ENCODE measurements around the gene RGL2.
A peak's percentile ranks its signal among the peaks of the same experiment; 100 is the strongest.
"Not testable (repeated sequence)": the region's sequence is repeated elsewhere in the genome, so short reads cannot be mapped to it uniquely, and the experiment has no call there.

RGL2 gene, protein sequence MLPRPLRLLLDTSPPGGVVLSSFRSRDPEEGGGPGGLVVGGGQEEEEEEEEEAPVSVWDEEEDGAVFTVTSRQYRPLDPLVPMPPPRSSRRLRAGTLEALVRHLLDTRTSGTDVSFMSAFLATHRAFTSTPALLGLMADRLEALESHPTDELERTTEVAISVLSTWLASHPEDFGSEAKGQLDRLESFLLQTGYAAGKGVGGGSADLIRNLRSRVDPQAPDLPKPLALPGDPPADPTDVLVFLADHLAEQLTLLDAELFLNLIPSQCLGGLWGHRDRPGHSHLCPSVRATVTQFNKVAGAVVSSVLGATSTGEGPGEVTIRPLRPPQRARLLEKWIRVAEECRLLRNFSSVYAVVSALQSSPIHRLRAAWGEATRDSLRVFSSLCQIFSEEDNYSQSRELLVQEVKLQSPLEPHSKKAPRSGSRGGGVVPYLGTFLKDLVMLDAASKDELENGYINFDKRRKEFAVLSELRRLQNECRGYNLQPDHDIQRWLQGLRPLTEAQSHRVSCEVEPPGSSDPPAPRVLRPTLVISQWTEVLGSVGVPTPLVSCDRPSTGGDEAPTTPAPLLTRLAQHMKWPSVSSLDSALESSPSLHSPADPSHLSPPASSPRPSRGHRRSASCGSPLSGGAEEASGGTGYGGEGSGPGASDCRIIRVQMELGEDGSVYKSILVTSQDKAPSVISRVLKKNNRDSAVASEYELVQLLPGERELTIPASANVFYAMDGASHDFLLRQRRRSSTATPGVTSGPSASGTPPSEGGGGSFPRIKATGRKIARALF

DNA sequence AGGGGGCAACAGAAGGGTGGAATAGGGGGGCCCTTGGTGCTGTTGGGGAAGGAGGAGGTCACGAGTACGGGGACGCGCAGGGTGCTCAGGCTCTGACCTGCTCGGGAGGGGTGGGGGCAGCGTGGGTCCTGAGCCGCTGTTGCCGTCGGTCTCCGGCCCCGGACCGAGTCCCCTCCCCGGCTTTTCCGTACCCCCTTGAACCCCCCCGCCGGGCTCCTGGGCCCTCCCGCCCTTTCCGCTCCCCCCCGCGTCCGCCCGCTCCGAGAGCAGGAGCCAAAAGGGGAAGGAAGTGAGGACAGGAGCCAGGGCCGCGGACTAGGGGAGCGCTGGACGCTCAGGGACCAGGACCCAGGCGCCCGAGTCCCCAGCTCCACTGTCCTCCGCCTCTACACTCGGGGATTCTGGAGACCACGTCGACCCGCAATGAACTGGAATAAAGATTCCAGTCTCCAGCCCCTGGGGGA is at the start of gene RGL2:
TSS of gene RGL2 (minus strand) at position 170 of the 464 bp plus-strand sequence. CDS start 332 bp downstream, outside the sequence.
- no peak for DNase-seq (ENCODE audit: low read depth)

- no peak for DNase-seq (ENCODE audit: low read depth)
Observed at GRCh38 chr6:33347816-33348215, 49.1 kb upstream of the RGL2 start.

DNA sequence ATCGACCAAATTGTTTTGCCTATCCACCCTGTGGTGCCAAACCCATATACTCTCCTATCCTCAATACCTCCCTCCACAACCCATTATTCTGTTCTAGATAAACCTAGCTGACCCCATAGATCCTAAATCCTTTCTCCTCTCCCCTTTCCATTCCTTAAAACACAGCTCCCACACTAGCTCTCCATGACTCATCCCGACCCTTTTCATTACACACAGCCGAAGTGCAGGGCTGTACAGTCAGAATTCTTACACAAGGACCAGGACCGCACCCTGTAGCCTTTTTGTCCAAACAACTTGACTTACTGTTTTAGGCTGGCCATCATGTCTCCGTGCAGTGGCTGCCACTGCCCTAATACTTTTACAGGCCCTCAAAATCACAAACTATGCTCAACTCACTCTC is 48.2 kb upstream of the RGL2 start:
- not testable (repeated sequence) for DNase-seq (ENCODE audit: low read depth)

DNA sequence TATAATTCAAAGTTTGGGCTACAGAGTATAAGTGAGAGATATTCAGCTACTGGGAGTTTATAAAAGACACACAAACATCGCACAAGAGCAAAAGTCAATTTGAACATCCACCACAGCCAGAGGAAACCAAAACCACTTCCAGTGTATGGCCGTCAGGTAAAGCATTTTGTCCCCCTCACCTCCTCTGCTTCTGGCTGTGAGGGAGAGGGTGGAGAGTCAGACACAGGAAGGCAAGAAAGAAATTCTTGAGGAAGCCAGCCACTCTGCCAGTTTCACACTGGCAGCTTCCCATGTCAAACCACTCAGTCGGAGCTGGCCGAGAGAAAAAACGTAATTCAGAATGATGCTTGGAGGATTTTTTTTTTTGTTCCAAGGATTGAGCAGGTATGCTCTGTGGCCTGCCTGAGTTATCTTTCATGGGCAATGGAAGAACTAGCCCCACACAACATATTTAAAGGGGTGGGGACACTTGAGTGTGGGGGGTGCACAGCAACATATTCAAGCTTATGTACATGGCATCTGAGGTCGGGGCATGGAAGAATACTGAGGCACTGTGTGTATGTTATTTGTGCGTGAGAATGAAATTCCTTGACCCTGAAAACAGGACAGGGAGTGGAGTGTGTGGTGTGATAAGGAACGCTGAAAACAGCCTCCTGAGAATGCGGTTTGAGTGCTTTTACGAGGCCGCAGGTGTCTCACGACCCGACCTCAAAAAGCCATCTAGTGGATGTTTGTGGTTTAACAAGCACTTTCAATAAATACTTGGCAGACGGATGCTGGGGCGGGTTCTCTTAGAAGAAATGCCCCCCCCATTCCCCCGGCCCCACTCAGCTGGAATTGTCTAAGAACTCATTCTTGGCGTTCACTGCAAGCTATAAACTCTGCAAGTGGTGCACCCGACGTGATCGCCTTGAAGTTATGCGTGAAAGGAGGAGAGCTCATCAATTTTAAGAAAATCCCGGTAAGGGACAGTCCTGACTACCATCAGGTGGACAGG is 46.3 kb upstream of the RGL2 start:
- peak; percentile 49 for DNase-seq (ENCODE audit: low read depth)

GRCh38 chr6:33343953-33344611 is 45.3 kb upstream of the RGL2 start:
- no peak for DNase-seq (ENCODE audit: low read depth)

DNA sequence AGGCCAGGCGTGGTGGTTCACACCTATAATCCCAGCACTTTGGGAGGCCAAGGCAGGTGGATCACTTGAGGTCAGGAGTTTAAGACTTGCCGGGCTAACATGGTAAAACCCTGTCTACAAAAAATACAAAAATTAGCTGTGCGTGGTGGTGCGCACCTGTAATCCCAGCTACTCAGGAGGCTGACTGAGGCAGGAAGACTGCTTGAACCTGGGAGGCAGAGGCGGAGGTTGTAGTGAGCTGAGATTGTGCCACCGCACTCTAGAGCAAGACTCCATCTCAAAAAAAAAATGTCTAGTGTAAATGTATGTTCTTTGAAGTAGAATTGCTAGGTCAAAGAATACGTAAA is 44.8 kb upstream of the RGL2 start:
- not testable (repeated sequence) for DNase-seq (ENCODE audit: low read depth)

- no peak for DNase-seq (ENCODE audit: low read depth)
Observed at GRCh38 chr6:33339193-33339592, 40.5 kb upstream of the RGL2 start.

DNA sequence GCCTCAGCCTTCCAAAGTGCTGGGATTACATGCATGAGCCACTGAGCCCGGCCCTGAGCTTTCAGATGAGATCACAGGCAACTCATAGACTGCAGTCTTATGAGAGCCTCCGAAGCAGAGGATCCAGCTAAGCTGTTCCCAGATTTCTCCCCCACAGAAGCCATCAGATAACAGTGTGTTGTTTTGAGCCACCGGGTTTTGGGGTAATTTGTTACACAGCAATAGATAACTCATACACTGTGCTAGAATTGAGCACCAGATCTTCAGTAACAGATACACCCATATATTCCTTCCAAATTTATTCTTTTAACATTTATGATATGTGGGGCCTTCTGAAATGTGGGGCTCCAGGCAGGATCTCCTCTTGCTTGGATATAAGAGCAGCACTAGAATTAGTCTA is 37.8 kb upstream of the RGL2 start:
- DNase-seq (ENCODE audit: low read depth): no peak

DNA sequence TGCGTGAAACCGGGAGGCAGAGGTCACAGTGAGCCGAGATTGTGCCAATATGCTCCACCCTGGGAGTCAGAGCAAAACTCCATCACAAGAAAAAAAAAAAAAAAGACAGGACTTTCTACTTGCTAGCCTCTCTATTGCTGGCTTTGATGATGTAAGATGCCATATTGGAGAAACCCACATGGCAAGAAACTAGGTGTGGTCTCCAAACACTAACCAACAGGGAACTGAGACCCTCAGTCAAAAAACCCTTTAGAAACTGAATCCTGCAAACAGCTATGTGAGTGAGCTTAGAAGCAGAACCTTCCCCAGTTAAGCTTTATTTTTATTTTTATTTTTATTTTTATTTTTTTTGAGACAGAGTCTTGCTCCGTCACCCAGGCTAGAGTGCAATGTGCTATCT is 37.2 kb upstream of the RGL2 start:
- no peak for DNase-seq (ENCODE audit: low read depth)

DNA sequence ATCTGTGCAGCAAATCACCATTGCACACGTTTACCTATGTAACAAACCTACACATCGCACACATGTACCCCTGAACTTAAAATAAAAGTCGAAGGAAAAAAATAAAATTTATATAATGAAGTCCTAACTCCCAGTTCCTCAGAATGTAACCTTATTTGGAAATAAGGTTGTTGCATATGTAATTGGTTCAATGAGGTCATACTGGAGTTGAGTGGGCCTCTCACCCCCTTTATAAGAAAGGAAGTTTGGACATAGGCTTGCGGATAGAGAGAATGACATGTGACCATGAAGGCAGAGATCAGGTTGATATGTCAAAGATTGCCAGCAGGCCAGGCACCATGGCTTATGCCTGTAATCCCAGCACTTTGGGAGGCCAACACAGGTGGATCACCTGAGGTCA is 34.9 kb upstream of the RGL2 start:
- no peak for DNase-seq (ENCODE audit: low read depth)

DNA sequence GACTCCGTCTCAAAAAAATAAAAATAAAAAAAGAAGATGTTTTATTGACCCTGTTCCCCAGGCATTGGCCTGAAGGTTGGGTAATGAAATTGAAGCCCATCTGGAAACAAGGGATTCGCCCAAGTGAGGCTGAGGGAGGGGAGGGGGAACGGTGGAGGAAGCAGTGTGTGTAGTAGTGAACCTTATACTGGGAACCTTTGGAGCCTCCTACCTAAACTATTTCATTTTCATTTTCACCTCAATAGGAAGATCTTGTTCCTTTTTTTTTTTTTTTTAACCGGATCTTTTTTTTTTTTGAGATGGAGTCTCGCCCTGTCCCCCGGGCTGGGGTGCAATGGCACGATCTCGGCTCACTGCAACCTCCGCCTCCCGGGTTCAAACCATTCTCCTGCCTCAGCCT is 32.0 kb upstream of the RGL2 start:
- DNase-seq (ENCODE audit: low read depth): no peak

DNA sequence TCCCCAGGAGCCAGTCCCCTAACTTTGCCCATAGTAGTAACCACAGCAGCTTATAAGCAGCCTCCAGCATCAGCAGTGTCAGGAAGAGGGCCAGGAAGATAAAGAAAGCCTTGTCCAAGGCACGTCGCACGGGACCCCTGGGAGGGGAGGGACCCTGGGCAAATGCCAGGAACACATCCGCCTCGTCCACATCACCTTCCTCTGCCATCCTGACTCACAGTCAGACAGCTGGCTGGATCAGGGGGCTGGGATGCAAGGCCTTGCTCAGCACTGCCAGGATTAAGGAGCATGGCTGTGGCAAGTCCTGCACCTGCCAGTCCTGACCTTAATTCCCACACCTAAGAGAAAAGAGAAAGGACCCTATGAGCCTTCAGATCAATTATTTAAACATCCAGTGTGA is 30.3 kb upstream of the RGL2 start:
- DNase-seq (ENCODE audit: low read depth): no peak

GRCh38 chr6:33324125-33324524 is 25.4 kb upstream of the RGL2 start:
- no peak for DNase-seq (ENCODE audit: low read depth)

GRCh38 chr6:33323623-33323948 is 24.8 kb upstream of the RGL2 start:
- DNase-seq (ENCODE audit: low read depth): no peak

DNA sequence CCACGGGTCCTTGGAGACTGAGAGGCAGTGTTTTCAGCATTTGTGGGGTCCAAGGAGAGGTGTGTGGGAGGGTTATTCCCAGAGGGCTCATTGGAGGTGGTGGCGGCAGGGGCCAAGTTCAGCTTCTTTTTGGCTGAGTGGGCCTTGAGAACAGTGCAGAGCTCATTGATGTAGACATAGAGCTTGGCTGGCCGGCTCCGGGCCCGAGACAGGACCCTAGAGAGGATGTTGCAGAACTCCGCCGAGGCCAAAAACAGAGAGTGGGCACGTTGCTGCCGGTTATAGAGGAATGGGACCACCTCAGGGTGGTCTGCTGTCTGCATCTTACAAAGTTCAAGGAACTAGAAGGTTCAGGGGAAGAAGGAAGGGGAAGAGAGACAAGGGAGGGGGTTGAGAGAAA is 22.5 kb upstream of the RGL2 start:
- DNase-seq (ENCODE audit: low read depth): no peak

GRCh38 chr6:33320315-33321181 is 21.8 kb upstream of the RGL2 start:
- DNase-seq (ENCODE audit: low read depth): no peak

DNA sequence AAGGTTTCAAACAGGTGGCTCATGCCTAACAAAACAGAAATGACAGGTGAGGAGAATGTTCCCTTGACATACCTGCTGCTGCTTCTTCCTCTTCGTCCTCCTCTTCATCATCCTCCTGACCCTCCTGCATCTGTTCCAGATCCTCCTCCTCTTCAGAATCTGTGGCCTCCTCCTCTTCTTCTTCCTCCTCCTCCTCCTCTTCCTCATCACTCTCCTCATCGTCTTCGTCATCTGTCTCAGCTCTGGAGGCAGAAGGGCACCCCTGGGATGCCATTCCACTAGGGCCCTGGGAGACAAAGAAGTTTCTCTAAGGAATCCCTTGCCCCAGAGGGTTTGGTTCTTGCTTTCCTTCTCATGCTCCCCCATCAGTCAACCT is 21.2 kb upstream of the RGL2 start:
- DNase-seq (ENCODE audit: low read depth): no peak

DNA sequence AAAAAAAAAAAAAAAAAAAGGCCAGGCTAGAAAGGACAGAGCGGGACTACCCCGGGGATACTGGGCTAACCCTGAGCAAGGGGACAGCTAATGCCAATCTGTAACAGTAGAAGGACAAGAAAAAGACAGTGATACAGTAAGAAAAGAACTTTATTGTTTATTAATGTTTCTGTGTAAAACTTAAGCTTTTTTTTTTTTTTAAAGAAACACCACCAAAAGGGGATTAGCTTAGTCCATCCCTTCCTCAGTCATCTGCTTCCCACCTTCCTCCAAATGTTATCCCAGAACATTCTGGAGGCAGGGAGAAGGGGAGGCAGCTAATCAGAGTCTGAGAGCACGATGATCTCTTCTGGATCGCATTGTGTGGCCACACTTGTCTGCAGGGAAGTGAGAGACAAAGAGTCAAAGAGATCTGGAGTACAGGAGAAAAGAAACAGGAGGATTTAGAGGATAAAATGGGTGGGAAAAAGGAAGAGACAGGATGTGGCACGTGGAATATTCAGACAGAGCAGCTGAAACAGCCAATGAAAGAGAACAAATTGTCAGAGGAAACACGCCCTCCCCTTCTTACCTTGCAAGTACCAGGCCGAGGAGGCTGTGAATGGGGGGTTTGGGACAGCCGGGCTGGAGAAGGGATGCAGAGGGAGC is 19.8 kb upstream of the RGL2 start:
- no peak for DNase-seq (ENCODE audit: low read depth)

GRCh38 chr6:33317669-33318425 is 19.1 kb upstream of the RGL2 start, which contains the start of gene ZBTB22:
ZBTB22 (minus strand) TSS chr6:33317744; CDS start chr6:33316916, 828 bp downstream.
- DNase-seq (ENCODE audit: low read depth): peak; percentile 95

GRCh38 chr6:33317419-33317668 is 18.6 kb upstream of the RGL2 start:
- peak; percentile 60 for DNase-seq (ENCODE audit: low read depth)

Measured in stimulated activated CD8-positive, alpha-beta memory T cell treated with anti-CD3 and anti-CD28 coated beads, Interleukin-15, amount 100 ng/mL, for 1 hour (primary cell).